ENCODE measurements around the gene GFER.
"Not testable (repeated sequence)": the region's sequence is repeated elsewhere in the genome, so short reads cannot be mapped to it uniquely, and the experiment has no call there.

GFER gene

GRCh38 chr16:1959269-1960039, 24.5 kb upstream of the GFER start, which contains the start of gene NDUFB10:
TSS of gene NDUFB10 (plus strand) at chr16:1959538. CDS start at chr16:1959625, 87 bp downstream.
- H3K27me3 ChIP-seq (ENCODE audit: insufficient read depth, low read length, poor library complexity) = no peaks in the 10 kb centered on the region
- H3K4me1 ChIP-seq (ENCODE audit: insufficient read depth, low read length) = peaks cover 50% of the 10 kb centered on the region
- peak; percentile 80 for ATAC-seq (ENCODE audit: insufficient read depth, low read depth)
- H3K4me3 ChIP-seq (ENCODE audit: low read depth in 1 of 2, low read length in 2 of 2) = peak within 1 kb of the TSS; percentile 66 to 75
- peak; percentile 89 for DNase-seq
- H3K9ac ChIP-seq (ENCODE audit: low read depth, low read length) = peak within 1 kb of the TSS; percentile 81
- peaks cover 44% of the 10 kb centered on the region for H3K79me2 ChIP-seq (ENCODE audit: insufficient read depth, low read length)
- H3K4me2 ChIP-seq (ENCODE audit: insufficient read depth, low read length) = peak within 1 kb of the TSS; percentile 76
- peaks cover 34% of the 10 kb centered on the region for H3K36me3 ChIP-seq (ENCODE audit: insufficient read depth, low read length)
- peaks cover 31% of the 10 kb centered on the region for H4K20me1 ChIP-seq (ENCODE audit: insufficient read depth, low read length)
- H3K27ac ChIP-seq (ENCODE audit: low read length) = peak within 1 kb of the TSS; percentile 74
- no peaks in the 10 kb centered on the region for H3K9me3 ChIP-seq (ENCODE audit: insufficient read depth, low read length, severe bottlenecking)
- peak within 1 kb of the TSS; percentile 89 for H2AFZ ChIP-seq (ENCODE audit: low read depth, low read length)
- no peak for TF ChIP-seq EZH2 (IDR thresholded peaks at IDR 0.05; ENCODE audit: borderline replicate concordance, low read depth, low read length, severe bottlenecking)
- peak; percentile 90 for TF ChIP-seq CTCF (IDR thresholded peaks at IDR 0.05; ENCODE audit: borderline replicate concordance, extremely low read depth, low read length, poor library complexity, severe bottlenecking)

- peaks cover 34% of the 10 kb centered on the region for H3K36me3 ChIP-seq (ENCODE audit: insufficient read depth, low read length)
- ATAC-seq (ENCODE audit: insufficient read depth, low read depth) = peak; percentile 48
- H4K20me1 ChIP-seq (ENCODE audit: insufficient read depth, low read length) = peaks cover 31% of the 10 kb centered on the region
- TF ChIP-seq CTCF (IDR thresholded peaks at IDR 0.05; ENCODE audit: borderline replicate concordance, extremely low read depth, low read length, poor library complexity, severe bottlenecking) (no peak), EZH2 (IDR thresholded peaks at IDR 0.05; ENCODE audit: borderline replicate concordance, low read depth, low read length, severe bottlenecking) (no peak)
- peak overlapping the region; percentile 76 for H3K4me2 ChIP-seq (ENCODE audit: insufficient read depth, low read length)
- peak overlapping the region; percentile 48 for H3K27ac ChIP-seq (ENCODE audit: low read length)
- peaks cover 57% of the 10 kb centered on the region for H3K79me2 ChIP-seq (ENCODE audit: insufficient read depth, low read length)
- H3K27me3 ChIP-seq (ENCODE audit: insufficient read depth, low read length, poor library complexity) = no peaks in the 10 kb centered on the region
- peak; percentile 70 for DNase-seq
- peak overlapping the region in 1 of 2 experiments; percentile 75; a peak in 3 of 4 replicates for H3K4me3 ChIP-seq (ENCODE audit: low read depth in 1 of 2, low read length in 2 of 2)
- H3K4me1 ChIP-seq (ENCODE audit: insufficient read depth, low read length) = peaks cover 57% of the 10 kb centered on the region
- peak overlapping the region; percentile 81 for H3K9ac ChIP-seq (ENCODE audit: low read depth, low read length)
- no peak overlapping the region for H2AFZ ChIP-seq (ENCODE audit: low read depth, low read length)
- H3K9me3 ChIP-seq (ENCODE audit: insufficient read depth, low read length, severe bottlenecking) = no peaks in the 10 kb centered on the region
These were observed 23.0 kb upstream of the GFER start for GRCh38 chr16:1960665-1961630.

- ATAC-seq (ENCODE audit: insufficient read depth, low read depth) (no peak), DNase-seq (peak; percentile 42)
- H3K36me3 ChIP-seq (ENCODE audit: insufficient read depth, low read length) = peaks cover 34% of the 10 kb centered on the region
- H3K4me1 ChIP-seq (ENCODE audit: insufficient read depth, low read length) = peaks cover 64% of the 10 kb centered on the region
- H3K27ac ChIP-seq (ENCODE audit: low read length) = no peak overlapping the region
- H3K4me2 ChIP-seq (ENCODE audit: insufficient read depth, low read length) = peak overlapping the region; percentile 76; the same call in 1 of the 2 replicates
- TF ChIP-seq CTCF (IDR thresholded peaks at IDR 0.05; ENCODE audit: borderline replicate concordance, extremely low read depth, low read length, poor library complexity, severe bottlenecking) (no peak), EZH2 (IDR thresholded peaks at IDR 0.05; ENCODE audit: borderline replicate concordance, low read depth, low read length, severe bottlenecking) (no peak)
- H3K27me3 ChIP-seq (ENCODE audit: insufficient read depth, low read length, poor library complexity) = no peaks in the 10 kb centered on the region
- no peaks in the 10 kb centered on the region for H3K9me3 ChIP-seq (ENCODE audit: insufficient read depth, low read length, severe bottlenecking)
- H4K20me1 ChIP-seq (ENCODE audit: insufficient read depth, low read length) = peaks cover 31% of the 10 kb centered on the region
- peaks cover 62% of the 10 kb centered on the region for H3K79me2 ChIP-seq (ENCODE audit: insufficient read depth, low read length)
- no peak overlapping the region for H3K4me3 ChIP-seq (ENCODE audit: low read depth in 1 of 2, low read length in 2 of 2)
- no peak overlapping the region for H3K9ac ChIP-seq (ENCODE audit: low read depth, low read length)
- no peak overlapping the region for H2AFZ ChIP-seq (ENCODE audit: low read depth, low read length)
These were observed 22.3 kb upstream of the GFER start for GRCh38 chr16:1961651-1962067.

GRCh38 chr16:1962161-1963153, 21.5 kb upstream of the GFER start:
- peaks cover 66% of the 10 kb centered on the region for H3K4me1 ChIP-seq (ENCODE audit: insufficient read depth, low read length)
- not testable (repeated sequence) for H3K27ac ChIP-seq (ENCODE audit: low read length); H2AFZ ChIP-seq (ENCODE audit: low read depth, low read length); DNase-seq; H3K27me3 ChIP-seq (ENCODE audit: insufficient read depth, low read length, poor library complexity); ATAC-seq (ENCODE audit: insufficient read depth, low read depth); H3K9me3 ChIP-seq (ENCODE audit: insufficient read depth, low read length, severe bottlenecking)
- H3K4me3 ChIP-seq (ENCODE audit: low read depth in 1 of 2, low read length in 2 of 2) = peak overlapping the region in 1 of 2 experiments; percentile 74; a peak in 1 of 4 replicates
- peaks cover 34% of the 10 kb centered on the region for H3K36me3 ChIP-seq (ENCODE audit: insufficient read depth, low read length)
- peaks cover 31% of the 10 kb centered on the region for H4K20me1 ChIP-seq (ENCODE audit: insufficient read depth, low read length)
- H3K4me2 ChIP-seq (ENCODE audit: insufficient read depth, low read length) = peak overlapping the region; percentile 76
- peak overlapping the region; percentile 91 for H3K9ac ChIP-seq (ENCODE audit: low read depth, low read length)
- H3K79me2 ChIP-seq (ENCODE audit: insufficient read depth, low read length) = peaks cover 65% of the 10 kb centered on the region

Measured in DND-41 (cell line).